ENCODE data around the gene FAM174A.
A peak's percentile ranks its signal among the peaks of the same experiment; 100 is the strongest.

The FAM174A gene

DNA sequence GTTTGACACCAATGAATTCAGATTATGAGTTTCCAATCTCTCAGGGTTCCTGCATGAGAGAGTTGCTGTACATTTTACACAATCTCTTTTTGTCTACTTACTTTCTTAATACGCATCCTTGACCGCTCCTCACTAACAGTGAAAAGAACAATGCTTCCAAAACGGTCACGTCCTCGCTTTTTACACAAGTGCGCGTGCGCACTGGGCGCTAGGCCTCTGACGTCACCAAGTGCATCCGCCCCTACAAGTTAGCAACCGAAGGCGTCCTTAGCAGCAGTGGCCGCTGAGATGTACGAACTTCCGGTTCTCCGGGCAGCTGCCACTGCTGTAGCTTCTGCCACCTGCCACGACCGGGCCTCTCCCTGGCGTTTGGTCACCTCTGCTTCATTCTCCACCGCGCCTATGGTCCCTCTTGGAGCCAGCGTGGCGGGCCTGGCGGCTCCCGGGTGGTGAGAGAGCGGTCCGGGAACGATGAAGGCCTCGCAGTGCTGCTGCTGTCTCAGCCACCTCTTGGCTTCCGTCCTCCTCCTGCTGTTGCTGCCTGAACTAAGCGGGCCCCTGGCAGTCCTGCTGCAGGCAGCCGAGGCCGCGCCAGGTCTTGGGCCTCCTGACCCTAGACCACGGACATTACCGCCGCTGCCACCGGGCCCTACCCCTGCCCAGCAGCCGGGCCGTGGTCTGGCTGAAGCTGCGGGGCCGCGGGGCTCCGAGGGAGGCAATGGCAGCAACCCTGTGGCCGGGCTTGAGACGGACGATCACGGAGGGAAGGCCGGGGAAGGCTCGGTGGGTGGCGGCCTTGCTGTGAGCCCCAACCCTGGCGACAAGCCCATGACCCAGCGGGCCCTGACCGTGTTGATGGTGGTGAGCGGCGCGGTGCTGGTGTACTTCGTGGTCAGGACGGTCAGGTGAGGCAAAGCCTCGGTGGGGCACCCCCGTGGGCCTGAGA, at the start of gene FAM174A:
TSS of gene FAM174A (plus strand) at position 315 of the 946 bp plus-strand sequence. CDS start at position 472, 157 bp downstream.
- Mint-ChIP-seq H3K4me3 (peak within 1 kb of the TSS; percentile 93), H3K36me3 (ENCODE audit: low read depth) (peaks cover 16% of the 10 kb centered on the region), H3K27ac (peak within 1 kb of the TSS; percentile 96), H3K4me1 (peaks cover 19% of the 10 kb centered on the region), H3K27me3 (no peaks in the 10 kb centered on the region), H3K9me3 (peaks cover 15% of the 10 kb centered on the region)
- DNase-seq: peak; percentile 93
- peak; percentile 95 for ATAC-seq

DNA sequence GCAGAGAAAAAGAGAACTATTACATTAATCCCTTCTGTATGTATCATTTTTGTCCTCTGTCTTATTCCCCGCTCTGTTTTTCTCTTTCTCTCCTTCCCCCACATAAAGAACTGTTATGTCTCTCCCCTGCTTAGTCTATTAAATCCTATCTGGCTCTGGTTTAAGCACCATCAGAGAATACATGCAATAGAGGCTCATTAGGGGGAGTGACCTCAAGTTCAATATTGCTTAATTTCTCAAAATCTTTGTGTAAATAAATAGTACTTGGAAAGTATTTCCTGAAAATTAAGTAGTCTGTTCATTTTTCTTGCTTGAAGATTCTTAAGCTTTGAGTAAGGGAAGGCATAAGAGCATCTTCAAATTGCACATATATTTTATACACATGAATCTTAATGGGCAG, 41.2 kb upstream of the FAM174A start:
- Mint-ChIP-seq H3K27me3 (no peaks in the 10 kb centered on the region), H3K4me1 (no peaks in the 10 kb centered on the region), H3K36me3 (ENCODE audit: low read depth) (no peaks in the 10 kb centered on the region), H3K4me3 (no peak overlapping the region), H3K27ac (no peak overlapping the region), H3K9me3 (peaks cover 5% of the 10 kb centered on the region)
- no peak for ATAC-seq
- no peak for DNase-seq

DNA sequence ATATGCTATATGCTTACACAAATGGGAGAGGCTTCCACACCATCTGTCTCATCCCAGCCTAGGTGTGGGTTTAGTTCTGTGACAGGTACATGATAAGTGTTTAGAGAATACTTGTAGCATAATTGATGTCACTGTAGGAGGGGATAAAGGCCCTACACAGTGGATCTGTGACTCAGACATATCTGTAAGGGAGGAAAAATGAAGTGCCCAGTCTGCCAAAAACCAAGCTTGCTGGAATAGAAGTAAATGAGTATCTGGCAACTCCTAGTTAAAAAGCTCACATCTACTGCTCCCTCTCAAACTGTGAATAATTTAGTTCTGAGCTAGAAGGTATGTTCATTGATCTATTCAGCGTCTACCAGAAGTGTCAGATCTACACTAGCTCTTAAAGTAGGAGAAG, 38.9 kb upstream of the FAM174A start:
- ATAC-seq: no peak

DNA sequence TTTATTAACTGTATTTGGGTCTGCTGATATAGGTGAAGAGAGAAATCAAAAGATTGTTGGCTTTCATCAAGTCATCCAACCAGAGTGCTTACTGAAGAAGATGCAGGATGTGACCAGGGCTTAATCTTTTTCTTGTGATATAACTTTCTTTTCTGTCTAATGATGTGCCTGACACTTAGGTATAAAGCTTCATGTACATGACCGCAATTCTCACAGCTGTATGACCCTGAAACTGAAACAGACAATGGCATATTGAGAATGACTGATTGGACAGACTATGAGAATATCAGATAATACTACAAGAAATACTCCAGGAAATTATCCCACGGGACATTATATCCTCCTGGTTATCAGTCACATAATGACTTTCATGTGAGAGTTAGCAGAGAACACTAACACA, 32.5 kb upstream of the FAM174A start:
- Mint-ChIP-seq H3K4me3 (no peak overlapping the region), H3K4me1 (no peaks in the 10 kb centered on the region), H3K27me3 (peaks cover 3% of the 10 kb centered on the region), H3K36me3 (ENCODE audit: low read depth) (no peaks in the 10 kb centered on the region), H3K27ac (no peak overlapping the region), H3K9me3 (no peaks in the 10 kb centered on the region)
- no peak for ATAC-seq
- DNase-seq: no peak

More for the DNA sequence above, 38.9 kb upstream of the FAM174A start:
- no peaks in the 10 kb centered on the region for H3K36me3 Mint-ChIP-seq (ENCODE audit: low read depth)
- no peaks in the 10 kb centered on the region for H3K27me3 Mint-ChIP-seq
- no peaks in the 10 kb centered on the region for H3K9me3 Mint-ChIP-seq
- H3K27ac Mint-ChIP-seq: no peak overlapping the region
- no peak overlapping the region for H3K4me3 Mint-ChIP-seq
- H3K4me1 Mint-ChIP-seq: no peaks in the 10 kb centered on the region
- DNase-seq: no peak

DNA sequence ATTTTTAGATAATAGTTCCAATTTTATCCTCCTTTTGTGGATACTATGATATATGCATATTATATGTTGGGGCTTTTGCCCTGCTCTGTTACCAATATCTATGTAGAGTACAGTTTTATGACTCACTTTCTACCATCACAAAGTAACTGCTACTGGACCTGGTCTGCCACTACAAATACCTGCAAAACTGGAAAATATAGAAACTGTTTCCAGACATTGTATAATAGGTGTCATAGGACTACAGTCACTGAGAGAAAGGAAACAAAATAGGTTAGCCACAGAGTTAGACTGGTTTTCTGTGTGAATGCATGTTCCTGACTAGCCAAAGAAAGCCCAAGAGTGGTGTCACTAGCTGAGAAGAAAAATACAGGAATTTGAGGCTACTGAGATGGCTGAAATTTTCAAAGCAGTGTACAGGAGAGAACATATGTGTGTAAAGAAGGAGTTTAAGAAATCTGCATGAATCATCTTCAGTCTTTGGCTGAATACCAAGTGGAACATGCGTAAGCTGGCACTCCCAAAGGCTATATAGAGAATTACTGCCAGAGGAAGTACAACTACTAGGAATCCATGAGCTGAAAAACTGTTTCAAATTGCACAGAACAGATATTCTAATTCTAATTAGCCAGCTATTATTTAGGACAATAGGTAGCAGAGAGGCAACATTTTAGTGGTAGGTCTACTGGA, 29.0 kb upstream of the FAM174A start:
- Mint-ChIP-seq H3K4me3 (no peak overlapping the region), H3K27ac (no peak overlapping the region), H3K9me3 (no peaks in the 10 kb centered on the region), H3K27me3 (peaks cover 3% of the 10 kb centered on the region), H3K4me1 (no peaks in the 10 kb centered on the region), H3K36me3 (ENCODE audit: low read depth) (no peaks in the 10 kb centered on the region)
- DNase-seq: no peak
- no peak for ATAC-seq

DNA sequence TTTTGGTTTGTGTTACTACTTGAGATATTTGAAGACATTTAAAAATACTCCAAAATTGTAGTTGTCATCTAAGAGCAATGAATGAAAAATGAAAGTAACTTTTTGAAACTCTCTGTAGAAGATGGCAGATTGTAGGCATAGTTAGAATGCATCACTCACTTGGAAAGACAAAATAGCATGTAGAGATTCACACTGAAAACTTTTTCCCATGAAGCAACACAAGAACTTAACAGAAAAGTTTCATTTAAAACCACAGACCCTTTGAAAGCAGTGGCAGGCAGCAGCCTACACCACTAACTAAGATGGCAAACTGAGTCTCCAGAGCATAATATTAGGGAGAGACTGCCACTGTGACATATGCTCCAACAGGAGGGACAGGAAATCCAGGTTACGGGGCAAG, 18.9 kb upstream of the FAM174A start:
- DNase-seq (no peak), ATAC-seq (no peak)
- Mint-ChIP-seq H3K27me3 (no peaks in the 10 kb centered on the region), H3K27ac (no peak overlapping the region), H3K36me3 (ENCODE audit: low read depth) (peaks cover 6% of the 10 kb centered on the region), H3K9me3 (peaks cover 19% of the 10 kb centered on the region), H3K4me3 (no peak overlapping the region), H3K4me1 (no peaks in the 10 kb centered on the region)

DNA sequence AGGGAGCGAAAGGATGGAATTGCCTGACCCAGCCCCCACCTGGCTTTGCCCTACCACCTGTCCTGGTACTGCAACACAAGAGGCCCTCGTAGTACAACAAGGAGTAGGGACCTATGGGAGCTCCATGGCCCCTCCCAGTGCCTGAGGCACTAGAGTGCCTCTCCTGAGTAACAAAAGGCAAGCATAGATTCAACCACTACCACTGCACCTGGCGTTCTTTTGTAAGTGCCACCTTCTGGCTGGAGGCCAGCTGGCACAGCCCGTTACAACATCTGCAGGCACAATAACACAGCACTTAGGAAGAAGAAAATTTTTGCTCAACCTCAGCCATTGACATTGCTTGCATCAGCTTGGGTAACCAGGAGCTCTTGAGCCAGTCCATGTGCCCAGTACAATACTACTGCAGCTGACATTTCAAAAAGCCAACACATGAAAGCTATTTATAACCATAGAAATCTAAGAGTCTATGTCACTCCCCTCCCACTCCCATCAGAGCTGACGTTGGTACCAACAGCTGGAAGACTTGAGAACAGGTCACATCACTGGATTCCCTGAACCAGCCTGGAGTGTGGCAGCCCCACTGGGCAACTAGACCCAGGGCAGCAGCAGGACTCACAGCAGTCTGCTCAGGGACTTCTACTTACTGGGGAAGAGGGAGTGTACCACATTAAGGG, 17.7 kb upstream of the FAM174A start:
- no peak for ATAC-seq
- Mint-ChIP-seq H3K27ac (no peak overlapping the region), H3K4me3 (no peak overlapping the region), H3K27me3 (no peaks in the 10 kb centered on the region), H3K9me3 (peaks cover 19% of the 10 kb centered on the region), H3K36me3 (ENCODE audit: low read depth) (peaks cover 6% of the 10 kb centered on the region), H3K4me1 (no peaks in the 10 kb centered on the region)
- no peak for DNase-seq

DNA sequence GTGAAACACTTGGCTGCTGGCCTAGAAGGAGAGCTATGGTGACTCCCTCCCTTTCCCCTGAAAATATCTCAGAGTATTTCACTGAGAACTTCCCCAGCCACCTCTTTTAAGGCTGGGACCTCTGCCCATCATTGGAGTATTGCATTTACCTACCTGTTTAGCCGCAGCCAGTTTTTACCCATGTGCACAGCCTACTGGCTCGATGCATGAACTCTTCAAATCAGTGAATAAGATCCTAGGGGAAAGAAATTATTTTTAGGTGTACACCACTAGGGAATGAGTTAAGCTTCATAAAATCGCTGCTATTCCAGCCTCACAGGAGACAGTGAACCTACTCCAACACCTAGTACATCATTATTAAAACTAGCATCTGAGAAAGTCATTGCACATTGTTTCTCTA, 16.8 kb upstream of the FAM174A start:
- H3K9me3 Mint-ChIP-seq: peaks cover 19% of the 10 kb centered on the region
- peaks cover 8% of the 10 kb centered on the region for H3K36me3 Mint-ChIP-seq (ENCODE audit: low read depth)
- H3K4me3 Mint-ChIP-seq: no peak overlapping the region
- H3K27me3 Mint-ChIP-seq: no peaks in the 10 kb centered on the region
- ATAC-seq (no peak), DNase-seq (no peak)
- no peaks in the 10 kb centered on the region for H3K4me1 Mint-ChIP-seq
- H3K27ac Mint-ChIP-seq: no peak overlapping the region

DNA sequence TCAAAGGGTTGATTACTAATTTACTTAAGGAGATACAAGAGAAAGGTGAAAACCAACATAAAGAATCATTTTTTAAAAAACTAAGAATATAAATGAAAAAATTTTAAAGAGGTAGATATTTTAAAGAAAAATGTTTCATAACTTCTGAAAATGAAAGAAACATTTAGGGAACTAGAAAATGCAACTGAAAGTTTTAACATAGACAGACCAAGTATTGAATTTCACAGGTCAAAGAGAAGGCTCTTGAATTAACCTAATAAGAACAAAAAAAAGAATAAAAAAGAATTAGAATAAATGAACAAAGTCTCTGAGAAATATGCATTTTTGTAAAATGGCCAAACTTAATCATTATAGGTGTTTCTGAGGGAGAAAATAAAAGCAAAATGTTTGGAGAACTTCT, 16.1 kb upstream of the FAM174A start:
- no peak overlapping the region for H3K27ac Mint-ChIP-seq
- no peak for DNase-seq
- peaks cover 8% of the 10 kb centered on the region for H3K36me3 Mint-ChIP-seq (ENCODE audit: low read depth)
- H3K4me1 Mint-ChIP-seq: no peaks in the 10 kb centered on the region
- H3K4me3 Mint-ChIP-seq: no peak overlapping the region
- H3K9me3 Mint-ChIP-seq: peaks cover 24% of the 10 kb centered on the region
- ATAC-seq: no peak
- H3K27me3 Mint-ChIP-seq: peaks cover 3% of the 10 kb centered on the region

DNA sequence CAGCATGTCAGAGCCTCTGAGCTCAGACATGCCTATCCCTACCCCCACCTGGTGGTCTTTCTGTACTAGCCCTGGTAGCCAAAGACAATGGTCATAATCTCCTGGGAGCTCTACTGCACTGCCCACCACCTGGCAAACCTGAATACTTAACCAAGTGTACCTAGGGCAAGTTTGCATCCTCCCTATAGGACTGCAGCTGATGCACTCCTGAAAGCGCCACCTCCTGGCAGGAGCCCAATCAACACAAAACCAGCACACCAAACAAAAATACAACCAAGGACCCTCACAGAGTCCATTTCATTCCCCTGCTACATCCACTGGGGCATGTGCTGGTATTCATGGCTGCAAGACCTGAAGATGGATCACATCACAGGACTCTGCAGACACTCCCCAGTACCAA, 14.8 kb upstream of the FAM174A start:
- H3K9me3 Mint-ChIP-seq: peaks cover 29% of the 10 kb centered on the region
- no peaks in the 10 kb centered on the region for H3K4me1 Mint-ChIP-seq
- no peak for DNase-seq
- H3K4me3 Mint-ChIP-seq: no peak overlapping the region
- H3K27ac Mint-ChIP-seq: no peak overlapping the region
- H3K27me3 Mint-ChIP-seq: peaks cover 5% of the 10 kb centered on the region
- peaks cover 8% of the 10 kb centered on the region for H3K36me3 Mint-ChIP-seq (ENCODE audit: low read depth)
- ATAC-seq: no peak

DNA sequence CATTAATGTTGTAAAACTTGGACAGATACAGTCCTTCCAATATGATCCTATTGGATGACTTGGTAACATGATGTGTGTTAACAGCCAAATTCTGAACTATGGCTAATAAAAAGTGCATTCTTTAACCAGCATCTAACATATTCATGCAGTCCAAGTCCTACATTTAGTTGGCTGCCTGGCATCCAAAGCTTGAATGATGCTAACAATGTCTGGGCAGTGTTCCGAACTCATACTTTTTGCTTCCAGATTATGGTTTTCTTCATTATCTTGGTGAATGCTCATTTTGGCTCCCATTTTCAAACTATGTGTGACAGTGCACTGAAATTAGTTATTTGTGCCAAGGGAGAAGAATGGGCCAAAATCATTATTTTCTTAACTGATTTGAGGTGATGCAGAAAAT, 2.8 kb downstream of the FAM174A start:
- DNase-seq: no peak
- Mint-ChIP-seq H3K27ac (no peak overlapping the region), H3K4me1 (peaks cover 19% of the 10 kb centered on the region)

DNA sequence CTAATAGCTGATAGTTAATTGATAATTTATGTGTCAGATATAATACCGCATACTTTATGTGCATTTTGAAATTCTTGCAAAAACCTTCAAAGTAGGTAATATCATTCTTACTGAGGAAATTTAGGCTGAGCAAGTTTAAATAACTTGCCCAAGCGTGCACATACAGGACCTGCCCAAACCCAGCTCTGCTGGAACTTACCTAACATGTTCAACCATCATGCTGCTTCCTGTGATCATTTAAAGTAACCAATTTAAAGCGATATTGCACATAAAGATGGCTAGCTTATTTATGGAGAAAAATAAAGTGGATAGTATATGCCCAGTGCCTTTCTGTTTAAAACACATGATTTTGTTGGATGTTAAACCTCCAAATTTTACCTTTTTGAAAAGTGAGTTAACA, 4.3 kb downstream of the FAM174A start:
- H3K27me3 Mint-ChIP-seq: no peaks in the 10 kb centered on the region
- H3K9me3 Mint-ChIP-seq: no peaks in the 10 kb centered on the region
- H3K4me3 Mint-ChIP-seq: no peak overlapping the region
- ATAC-seq (no peak), DNase-seq (no peak)
- H3K36me3 Mint-ChIP-seq (ENCODE audit: low read depth): peaks cover 2% of the 10 kb centered on the region
- no peak overlapping the region for H3K27ac Mint-ChIP-seq
- peaks cover 19% of the 10 kb centered on the region for H3K4me1 Mint-ChIP-seq

More for the DNA sequence above, 2.8 kb downstream of the FAM174A start:
- Mint-ChIP-seq H3K36me3 (ENCODE audit: low read depth) (peaks cover 2% of the 10 kb centered on the region), H3K9me3 (no peaks in the 10 kb centered on the region), H3K27me3 (no peaks in the 10 kb centered on the region), H3K4me3 (no peak overlapping the region)
- ATAC-seq: no peak

DNA sequence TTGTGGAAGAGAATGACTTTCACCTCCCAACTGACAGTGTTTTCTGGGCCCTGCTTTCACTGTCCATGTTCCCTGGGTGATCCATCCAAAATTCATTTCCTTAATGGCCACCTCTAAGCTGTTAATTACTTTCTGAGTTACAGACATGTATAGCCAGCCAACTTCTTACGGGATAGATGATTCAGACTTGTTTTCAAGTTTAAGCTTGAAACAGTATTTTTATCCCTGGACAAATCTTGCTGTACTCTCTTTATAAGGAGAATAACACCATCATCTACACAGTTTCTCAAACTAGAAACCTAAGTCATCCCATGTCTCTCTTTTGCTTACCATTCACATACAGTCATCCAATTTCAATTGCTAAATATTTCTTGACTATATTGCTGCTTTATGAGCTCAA, 6.9 kb downstream of the FAM174A start:
- no peaks in the 10 kb centered on the region for H3K27me3 Mint-ChIP-seq
- peaks cover 5% of the 10 kb centered on the region for H3K4me1 Mint-ChIP-seq
- no peak overlapping the region for H3K4me3 Mint-ChIP-seq
- H3K9me3 Mint-ChIP-seq: no peaks in the 10 kb centered on the region
- H3K27ac Mint-ChIP-seq: no peak overlapping the region
- DNase-seq: no peak
- no peaks in the 10 kb centered on the region for H3K36me3 Mint-ChIP-seq (ENCODE audit: low read depth)
- no peak for ATAC-seq

DNA sequence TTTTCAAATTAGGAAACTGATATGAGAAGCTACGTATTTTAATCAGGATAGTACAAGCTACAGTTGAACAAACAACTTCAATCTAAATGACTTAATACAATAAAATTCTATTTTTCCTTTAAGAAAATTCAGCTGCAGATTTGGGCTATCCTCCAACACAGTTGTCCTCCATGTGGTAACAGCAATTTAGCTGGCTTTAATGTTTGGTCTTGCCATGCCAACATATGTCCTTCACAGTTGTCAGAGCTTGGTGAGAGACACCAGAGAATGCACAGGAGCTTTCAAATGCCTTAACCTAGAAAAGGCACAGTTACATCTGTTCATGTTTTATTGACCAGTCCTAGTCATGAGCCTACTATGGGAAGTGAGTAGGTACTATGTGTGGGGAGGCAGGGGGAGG, 10.8 kb downstream of the FAM174A start:
- H3K27me3 Mint-ChIP-seq: no peaks in the 10 kb centered on the region
- DNase-seq: no peak
- no peaks in the 10 kb centered on the region for H3K36me3 Mint-ChIP-seq (ENCODE audit: low read depth)
- H3K4me1 Mint-ChIP-seq: peaks cover 6% of the 10 kb centered on the region
- no peak for ATAC-seq
- no peaks in the 10 kb centered on the region for H3K9me3 Mint-ChIP-seq
- no peak overlapping the region for H3K27ac Mint-ChIP-seq
- no peak overlapping the region for H3K4me3 Mint-ChIP-seq
